GM12874 (cell line): Measurements from ENCODE around the gene CORO2A.

ENCODE experiments used
- CTCF ChIP-seq: IDR thresholded peaks from 2 replicates; pipeline ENCODE4 v1.5.1; 2011; ENCODE audit warnings: low read depth, mild to moderate bottlenecking, control low read depth, low read length, moderate library complexity; ENCODE audit not compliant: insufficient read depth

Gene CORO2A

DNA sequence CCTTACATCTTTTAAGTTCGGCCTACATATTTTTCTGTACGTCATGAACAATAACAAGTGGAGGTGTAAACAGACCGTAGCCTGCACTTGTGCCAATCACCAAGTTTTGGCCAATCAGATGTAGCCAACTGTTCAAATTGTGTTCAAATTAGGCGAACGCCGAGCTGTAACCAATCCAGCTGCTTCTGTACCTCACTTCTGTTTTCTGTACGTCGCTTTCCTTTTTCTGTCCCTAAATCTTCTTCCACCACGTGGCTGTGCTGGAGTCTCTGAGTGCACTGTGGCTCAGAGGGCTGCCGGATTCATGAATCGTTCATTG, 99.9 kb downstream of the CORO2A start:
- no peak for TF ChIP-seq CTCF

GRCh38 chr9:98091735-98092612, 100.5 kb downstream of the CORO2A start:
- TF ChIP-seq CTCF = no peak

DNA sequence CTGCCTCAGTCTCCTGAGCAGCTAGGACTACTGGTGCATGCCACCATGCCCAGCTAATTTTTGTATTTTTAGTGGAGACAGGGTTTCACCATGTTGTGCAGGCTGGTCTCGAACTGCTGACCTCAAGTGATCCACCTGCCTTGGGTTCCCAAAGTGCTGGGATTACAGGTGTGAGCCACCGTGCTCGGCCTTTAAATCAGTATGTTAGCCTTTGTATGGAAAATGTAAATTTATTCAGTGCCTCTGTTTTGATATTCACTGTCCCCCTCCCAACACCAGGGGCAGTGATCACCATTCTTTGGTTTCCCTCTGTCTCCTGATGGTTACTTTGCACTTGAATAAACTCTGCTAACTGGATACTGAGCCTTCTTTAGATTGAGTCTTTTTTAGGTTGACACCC, 101.8 kb downstream of the CORO2A start:
- TF ChIP-seq CTCF = 0 out of 2 replicates have a peak, but pooled peaks have one; percentile 4

DNA sequence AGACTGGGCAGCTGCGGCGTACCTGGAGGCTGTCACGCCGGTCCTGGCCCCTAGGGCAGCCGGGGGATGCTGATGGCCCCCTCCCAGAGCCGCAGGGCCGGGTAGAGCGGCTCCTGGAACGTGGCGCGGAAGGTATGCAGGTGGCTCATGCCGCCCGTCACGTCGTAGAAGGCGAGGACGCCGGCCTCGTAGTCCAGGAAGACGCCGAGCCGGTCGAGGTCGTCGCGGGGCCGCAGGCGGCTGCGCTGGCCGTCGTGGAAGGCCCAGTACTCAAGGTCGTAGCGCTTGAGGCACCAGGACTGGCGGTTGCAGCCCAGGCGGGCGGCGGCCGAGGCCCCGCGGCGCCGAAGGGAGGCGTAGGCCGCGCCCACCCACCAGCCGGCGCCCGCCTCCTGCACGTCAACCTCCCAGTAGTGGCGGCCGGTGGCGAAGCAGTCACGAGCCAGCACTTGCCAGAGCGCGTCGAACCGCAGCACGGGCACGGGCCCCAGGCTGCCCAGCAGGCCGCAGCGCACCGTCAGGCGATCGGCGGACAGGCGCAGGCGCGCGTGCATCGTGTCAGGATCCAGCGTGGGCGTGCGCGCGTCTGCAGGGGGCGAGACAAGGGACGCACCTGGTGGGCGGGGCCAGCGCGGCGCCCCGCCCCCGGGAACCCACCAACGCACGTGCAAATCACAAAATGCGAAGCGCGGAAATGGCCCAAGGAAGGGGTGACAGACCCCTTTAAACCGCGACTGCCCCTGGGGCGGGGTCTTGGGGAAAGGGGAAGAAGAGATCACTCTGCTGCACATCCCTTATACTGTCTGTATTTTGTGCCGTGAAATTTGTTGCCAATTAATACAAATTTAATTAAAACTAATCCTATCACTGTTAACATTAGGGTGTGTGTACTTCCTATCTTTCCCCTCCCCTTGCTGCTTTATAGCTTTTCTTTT, 104.8 kb downstream of the CORO2A start:
- no peak for TF ChIP-seq CTCF

DNA sequence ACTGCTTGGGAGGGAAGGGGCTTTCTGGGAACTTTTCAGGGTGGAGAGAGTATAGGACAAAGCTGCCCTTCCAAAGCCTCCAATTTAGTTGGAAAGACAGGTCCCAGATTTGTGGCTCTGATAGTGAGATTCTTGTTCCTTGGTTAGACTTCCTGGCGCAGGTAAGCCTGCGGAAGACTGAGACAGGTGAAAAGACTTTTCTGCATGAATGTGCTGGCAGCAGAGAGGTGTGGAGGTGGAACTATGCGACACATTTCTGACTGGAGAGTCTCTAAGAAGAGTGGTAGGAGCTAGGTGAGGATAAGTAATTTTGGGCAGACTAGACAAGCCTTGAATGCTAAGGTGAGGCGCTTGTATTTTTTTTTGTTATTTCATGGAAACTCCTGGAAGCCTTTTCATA, 106.0 kb downstream of the CORO2A start:
- TF ChIP-seq CTCF = no peak

DNA sequence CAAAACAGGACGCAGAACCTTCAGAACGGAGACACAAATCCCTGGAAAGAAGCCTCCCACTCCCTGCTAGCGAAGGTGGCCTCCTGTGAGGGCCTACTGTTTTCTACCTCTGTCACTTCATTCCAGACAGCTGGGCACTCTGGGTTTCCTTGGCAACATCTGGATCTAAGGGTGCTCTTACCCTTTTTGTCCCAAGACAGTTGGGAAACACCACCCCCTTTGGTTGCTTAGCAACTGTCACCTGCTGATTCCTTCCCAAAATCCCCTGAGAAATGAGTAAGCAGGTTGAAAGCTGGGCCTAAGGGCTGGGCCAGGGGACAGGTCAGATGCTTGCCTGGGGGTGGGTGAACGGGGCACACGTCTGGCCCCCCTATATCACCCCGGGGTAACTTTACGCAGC, 106.5 kb downstream of the CORO2A start:
- TF ChIP-seq CTCF = no peak

DNA sequence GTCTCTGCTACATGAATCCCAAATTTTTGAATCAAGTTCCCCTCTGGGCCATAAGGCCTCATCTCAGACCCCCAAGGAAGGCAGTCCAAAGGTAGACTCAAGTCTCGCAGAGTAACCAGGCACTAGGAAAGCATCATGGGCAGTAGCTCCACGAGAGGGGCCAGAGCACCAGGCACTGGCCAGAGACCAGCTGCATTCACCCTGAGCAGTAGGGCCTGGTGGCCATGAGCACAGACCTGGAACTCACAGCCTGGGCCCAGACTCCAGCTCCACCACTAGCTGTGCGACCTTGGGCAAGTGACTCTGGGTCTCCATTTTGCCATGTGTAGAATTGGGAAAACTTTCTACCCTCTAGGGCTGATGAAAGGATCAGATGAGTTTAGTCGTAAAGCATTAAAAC, 107.4 kb downstream of the CORO2A start:
- TF ChIP-seq CTCF = no peak
